Right forelimb (tissue), 1 donor: ENCODE results near the gene CABLES2.

ENCODE experiments used
- DNase-seq: peaks from one replicate; pipeline ENCODE4 v3.0.0-alpha.2; 2018

Gene CABLES2

GRCh38 chr20:62358171-62359042, 48.7 kb downstream of the CABLES2 start:
- no peak for DNase-seq

- no peak for DNase-seq
Observed at GRCh38 chr20:62357681-62358080, 49.4 kb downstream of the CABLES2 start.

DNA sequence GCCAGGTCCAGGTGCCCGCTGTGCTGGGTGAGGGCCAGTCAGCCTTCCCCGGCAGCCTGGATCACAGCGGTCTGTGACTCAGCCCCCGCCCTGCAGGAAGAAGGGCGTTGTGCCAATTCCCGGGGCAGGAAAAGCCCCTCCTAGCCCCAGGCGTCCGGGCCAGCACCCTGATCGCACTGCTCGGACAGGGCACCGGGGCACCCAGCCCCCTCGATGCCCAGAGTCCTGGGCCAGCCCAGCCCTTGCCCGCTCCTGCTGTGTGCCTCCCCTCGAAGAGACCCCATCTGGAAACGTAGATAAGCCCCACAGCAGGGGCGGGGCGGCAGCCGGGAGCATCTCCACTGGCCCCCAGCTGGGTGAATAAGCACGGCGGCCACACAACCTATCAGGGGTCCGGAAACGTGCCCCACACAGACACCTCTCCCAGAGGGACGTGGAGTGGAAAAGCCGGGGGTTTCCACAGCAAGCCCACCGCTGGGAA, 49.9 kb downstream of the CABLES2 start:
- DNase-seq: no peak

DNA sequence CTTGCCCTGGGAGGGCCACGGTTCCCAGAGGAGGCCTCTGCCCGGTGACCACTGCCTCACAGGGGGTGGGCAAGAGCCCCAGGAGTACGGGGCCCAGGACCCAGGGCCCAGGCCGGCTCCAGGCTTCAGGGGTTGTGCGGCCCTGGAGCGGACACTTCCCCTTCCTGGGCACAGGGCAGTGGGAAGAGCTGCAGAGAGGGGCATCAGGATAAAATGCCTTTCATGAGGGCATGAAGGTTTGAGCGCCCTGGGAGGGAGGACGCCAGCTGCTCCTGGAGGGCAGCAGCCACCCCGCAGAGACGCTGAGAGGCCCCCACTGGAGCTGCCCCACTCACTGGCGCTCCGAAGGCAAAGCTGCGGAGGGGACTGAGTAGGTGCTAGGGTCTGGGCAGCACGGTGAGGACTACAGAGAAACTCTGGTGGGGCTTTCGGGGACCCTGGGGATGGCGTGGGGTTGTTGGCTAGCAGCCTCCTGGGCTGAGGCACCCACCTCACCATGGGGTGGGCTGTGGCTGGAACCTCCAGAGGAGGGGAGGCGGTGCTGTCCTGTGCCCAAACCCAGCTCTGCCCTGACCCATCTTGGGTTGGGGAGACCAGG, 50.4 kb downstream of the CABLES2 start:
- no peak for DNase-seq

DNA sequence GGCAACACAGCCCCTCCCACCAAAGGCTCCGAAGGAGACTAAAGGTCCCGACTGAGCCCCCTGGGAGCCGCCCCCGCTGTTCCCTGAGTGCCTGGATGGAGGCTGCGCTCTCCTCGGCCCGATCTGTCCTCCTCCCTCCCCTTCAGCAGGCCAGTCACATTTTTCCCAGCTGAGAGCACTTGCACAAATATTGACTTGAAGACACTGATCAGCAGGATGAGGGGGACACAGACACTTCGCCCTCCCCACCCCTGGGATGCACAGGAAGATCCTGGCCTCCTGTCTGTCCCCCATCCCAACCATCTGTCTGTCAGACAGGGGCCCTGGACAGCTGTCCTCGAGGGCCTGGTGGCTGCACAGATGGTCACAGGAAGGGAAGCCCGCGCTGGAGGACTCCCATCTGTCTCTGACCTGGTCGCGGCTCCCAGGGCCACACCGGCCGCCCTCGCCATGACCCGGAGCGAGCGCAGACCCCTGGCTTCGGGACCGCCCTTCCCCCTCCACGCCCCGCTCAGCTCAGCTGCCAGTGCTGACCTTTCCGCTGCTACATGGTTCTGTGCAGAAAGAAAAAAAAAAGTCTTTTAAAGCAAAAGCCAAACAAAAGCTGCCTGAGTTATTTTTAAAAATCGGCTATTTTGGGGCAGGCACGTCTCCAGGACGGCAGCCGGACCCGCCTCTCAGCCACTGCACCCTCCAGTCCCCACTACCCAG, 51.1 kb downstream of the CABLES2 start:
- no peak for DNase-seq

- no peak for DNase-seq
Observed at GRCh38 chr20:62355516-62355877, 51.6 kb downstream of the CABLES2 start.

DNA sequence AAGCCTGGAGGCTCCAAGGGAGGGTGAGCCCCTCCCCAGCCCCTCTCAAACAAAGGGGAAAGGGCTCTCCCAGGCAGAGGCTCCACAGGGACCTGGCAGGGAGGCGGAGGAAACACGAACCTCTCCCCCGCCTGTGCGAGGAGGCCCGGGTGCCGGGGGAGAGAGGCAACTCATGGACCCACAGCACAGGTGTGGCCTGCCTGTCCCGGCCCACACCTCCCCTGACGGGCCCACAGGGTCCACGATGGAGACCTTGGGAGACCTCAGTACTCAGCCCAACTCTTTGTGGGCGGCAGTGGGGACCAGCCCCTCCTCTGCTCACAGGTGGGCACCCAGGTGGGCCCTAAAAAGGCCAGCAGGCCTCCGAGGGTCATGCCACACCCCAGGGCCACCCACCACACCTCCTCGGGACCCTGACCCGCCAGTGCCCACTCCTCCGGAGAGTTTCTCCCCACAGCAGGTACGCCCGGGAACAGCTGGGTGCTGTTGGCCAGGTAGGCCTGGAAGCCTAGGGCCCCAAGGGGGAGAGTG, 52.2 kb downstream of the CABLES2 start:
- no peak for DNase-seq

- DNase-seq: no peak
Observed at GRCh38 chr20:62354031-62354808, 52.9 kb downstream of the CABLES2 start.

DNA sequence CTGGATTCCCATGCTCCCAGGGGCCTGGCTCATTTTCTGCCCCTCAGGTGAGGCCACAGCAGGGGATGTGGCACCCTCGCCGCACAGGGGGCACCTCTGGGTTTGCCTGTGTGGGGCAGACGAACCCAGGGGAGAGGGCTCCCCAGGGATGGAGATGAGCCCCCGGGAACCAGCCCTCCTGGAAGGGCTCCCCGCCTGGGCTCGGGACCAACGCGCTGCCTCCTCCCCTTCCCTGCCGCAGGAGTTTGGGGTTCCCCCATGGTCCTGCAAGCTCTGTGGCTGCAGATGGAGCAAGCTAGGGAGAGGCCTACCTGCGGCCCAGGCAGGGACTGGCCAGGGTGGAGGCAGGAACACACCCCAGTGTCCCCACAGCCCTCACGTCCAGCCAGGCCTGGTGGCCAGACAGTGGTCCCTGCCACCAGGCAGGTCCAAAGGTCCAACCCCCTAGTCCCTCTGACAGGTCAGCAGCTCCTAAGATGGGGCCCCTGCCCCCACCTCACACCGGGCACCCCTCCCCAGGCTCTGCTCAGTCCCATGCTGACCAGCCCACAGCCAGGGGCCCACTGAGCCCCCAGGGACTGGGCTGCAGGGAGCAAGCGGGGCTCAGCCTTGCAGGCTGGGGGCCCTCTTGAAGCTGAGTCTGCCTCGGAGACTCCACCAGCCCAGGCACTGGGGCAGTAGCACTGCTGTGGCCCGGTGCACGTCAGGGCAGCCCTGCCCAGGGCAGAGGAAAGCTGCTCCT, 53.6 kb downstream of the CABLES2 start:
- DNase-seq: no peak

DNA sequence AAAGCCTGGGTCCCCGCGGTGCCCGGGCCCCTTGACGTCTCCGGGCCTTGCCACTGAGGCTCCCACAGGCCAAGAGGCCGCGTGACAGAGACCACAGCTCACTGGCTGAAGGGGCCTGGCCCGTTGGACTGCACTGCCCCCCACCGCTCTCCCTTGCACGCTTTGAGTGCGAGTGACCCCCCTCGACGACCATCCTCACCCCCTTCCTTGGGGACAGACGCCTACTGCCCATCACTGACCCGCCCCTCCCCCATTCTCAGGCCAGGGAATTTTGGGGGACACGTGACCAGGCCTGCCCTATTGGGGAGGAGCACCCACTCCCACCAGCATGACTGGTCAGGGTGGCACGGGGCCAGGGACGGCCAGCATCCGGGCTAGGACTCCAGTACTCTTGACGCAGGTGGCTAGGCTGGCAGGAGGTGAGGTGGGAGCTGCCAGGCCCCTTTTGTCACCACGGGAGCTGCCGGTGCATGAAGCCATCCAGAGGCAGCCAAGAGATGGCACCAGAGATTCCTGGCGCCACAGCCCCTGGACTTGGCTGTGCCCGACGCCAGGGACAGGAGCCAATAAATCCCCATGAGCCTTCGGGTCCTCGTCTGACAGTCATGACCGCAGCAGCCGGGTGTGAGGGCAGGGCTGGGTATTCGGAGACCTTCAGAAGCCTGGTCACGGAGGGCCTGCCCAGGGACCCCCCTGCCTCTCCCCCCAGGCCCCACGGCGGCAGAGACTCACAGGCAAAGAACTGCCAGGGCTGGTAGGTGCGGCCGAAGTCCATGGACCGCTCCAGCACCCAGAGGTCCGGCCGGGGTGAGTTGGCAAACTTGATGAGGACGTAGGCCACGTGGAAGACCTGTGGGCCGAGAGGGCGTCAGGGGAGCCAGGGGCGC, 54.4 kb downstream of the CABLES2 start:
- DNase-seq: no peak

DNA sequence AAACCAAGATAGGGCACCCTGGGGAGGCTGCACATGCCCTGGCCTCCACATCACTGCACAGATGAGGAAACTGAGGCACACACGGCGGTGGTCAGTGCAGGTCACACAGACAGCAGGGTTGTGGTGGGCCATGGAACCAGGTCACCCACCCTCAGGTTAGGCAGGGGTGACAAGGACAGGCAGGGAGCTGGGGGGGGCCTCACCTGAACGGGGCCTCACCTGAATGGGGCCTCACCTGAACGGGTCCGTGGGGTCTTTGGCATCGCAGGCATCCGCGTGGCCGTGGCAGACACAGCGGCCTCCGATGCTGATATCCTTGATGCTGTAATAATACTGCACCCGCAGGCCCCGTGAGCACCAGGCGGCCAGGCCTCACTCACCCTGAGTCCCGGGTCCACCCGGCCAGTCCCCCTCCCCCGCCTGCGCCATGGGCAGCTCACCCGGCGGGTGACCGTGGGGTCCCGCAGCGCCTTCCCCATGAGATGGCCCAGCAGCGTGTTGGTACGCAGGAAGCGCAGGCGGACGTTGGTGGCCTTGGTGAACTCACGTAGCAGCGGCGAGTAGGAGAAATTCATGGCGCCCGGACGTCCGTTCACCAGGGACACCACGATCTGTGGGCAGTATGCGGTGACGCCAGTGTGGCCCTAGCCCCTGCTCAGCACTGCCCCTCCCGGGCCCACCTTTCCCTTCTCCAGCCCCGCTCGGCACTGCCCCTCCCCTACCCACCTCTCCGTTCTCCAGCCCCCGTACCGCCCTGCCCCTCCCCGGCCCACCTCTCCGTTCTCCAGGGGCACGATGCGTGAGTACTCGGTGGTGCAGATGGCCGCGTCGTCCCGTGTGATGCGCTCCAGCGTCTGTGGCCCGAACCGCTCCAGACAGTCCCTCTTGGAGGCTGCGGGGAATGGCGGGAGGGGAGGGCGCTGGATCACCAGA, 55.4 kb downstream of the CABLES2 start:
- no peak for DNase-seq

DNA sequence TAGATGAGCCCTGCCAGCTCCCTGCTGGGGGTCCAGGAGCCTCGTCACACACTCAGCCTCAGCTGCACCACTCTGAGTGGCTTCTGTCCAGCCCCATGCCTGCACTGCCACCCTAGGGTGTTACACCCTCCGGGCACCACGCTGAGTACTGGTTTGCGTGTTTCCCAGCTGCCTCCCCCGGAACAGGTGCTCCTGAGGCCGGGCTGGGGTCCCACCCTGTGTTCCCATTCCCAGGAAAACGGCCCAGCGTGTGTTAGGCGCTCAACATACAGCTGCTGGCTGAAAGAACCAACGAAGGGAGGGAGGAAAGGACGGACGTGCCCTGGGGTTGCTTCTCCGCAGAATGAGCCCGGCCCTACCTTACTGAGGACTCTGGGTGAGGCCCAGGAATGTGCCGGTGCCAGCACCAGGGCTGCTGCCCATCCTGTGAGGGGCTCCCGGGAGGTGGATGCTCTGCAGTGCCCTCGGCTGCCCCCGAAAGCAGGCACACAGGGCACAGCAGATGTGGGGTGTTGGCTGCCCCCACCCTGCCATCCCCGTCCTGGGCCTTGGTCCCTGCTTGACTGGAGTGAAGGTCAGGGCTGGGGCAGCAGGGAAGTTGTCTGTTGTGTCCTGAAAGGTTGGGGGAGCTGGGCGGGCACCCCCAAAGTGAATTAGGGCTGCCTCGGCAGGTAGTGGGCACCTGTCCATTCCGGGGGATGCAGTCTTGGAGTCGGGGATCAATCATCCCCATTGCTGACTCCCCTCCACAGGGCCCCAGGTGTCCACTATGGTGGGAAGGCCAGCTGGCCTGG, 56.3 kb downstream of the CABLES2 start:
- no peak for DNase-seq

GRCh38 chr20:62350098-62350628, 56.9 kb downstream of the CABLES2 start:
- DNase-seq: no peak

DNA sequence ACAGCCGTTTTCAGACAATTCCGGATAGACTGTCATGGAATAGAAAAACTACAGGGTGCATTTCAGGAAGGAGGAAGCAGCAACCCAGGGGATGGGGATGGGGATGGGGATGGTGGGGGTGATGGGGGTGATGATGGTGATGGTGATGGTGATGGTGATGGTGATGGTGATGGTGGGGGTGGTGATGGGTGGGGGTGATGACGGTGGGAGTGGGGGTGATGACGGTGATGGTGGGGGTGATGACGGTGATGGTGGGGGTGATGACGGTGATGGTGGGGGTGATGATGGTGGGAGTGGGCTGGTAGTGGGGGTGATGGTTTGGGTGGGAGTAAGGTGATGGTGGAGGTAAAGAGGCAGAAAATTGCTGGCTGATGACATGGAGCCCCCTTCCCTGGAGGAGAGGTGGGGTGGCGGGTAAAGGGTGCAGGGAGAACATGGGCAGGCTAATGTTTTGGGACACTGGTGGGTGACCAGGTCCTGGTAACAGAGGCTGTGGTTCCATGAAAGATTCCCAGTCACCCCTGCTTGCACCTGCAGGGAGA, 57.5 kb downstream of the CABLES2 start:
- DNase-seq: no peak

GRCh38 chr20:62348604-62349003, 58.5 kb downstream of the CABLES2 start:
- DNase-seq: no peak

DNA sequence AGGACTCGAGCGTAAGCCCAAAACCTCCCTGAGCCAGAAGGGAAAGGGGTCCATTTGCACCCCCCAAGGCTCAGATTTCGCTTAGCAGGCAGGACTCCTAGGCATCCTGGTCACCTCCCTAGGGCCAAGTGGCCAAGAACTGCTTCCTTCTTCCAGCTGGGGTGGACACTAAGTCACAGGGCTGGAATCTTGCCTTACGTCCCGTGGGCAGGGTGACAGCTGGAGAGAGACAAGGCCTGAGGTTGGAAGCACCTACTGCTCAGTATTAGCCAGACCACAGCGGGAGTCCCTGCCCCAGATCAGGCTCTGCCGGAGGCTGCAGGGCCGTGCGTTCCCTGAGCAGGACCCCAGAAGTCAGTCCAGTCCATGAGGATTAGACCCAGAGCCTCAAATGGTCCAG, 59.6 kb downstream of the CABLES2 start:
- DNase-seq: no peak

GRCh38 chr20:62347151-62347404, 60.0 kb downstream of the CABLES2 start:
- DNase-seq: no peak

DNA sequence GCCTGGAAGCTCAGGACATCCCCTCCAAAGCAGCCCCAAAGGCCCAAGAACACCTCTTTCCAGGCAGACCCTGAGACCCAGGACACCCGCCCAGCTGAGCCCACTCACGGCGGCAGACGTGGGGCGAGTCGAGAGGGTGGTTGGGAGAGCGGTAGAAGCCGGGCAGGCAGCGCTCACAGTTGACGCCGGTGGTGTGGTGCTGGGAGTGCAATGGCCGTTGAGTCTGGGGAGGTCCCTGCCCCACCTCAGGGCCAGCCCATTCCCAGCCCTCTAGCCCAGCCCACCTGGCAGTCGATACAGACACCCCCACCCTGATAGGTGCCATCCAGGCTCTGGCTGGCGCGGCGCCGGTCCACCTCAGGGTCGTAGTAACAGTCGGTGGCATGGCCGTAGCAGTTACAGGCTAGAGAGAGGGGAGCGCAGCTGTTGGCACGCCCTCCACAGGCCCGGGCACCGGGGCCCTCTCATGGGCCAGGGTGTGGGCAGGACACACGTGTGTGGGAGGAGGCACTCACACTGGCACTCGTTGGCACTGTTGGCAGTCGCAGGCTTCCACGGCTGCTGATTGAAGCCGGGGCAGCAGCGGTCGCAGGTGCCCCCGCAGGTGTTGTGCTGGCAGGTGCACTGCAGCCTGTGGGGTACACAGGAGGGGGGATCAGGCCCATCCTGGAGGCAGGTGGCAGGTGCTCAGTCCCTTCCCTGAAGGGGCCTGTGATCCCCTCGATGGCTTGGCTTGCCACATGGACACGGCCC, 60.5 kb downstream of the CABLES2 start:
- DNase-seq: no peak
